HCT116 (cell line): Measurements from ENCODE around the gene PDSS2. TPM values are rescaled to one million over a fixed set of nuclear protein-coding genes. Genes with fewer than 3 reads are reported as not detected.

Experiments used
- ATAC-seq: fragments of 200-7000 bp; cut with Tn5 transposase; 2 replicates; pipeline ENCODE4 v1.9.1; 2020; ENCODE audit warnings: mild to moderate bottlenecking, moderate library complexity
- BruUV-seq: library from RNA; stranded (reverse); fragments of 400-500 nt; replicated peaks from 2 replicates; lab custom pipeline; 2021; lab: Mats Ljungman, UMichigan
- CTCF ChIA-PET: fragments of 300-600 bp; sonication (Branson Sonifier 250); formaldehyde crosslinking; loops from one replicate; lab custom pipeline; 2021; ENCODE audit warnings: antibody characterized with exemption; lab: Charles Lee
- POLR2A ChIA-PET: fragments of 300-600, 350-600 bp; sonication (Branson Sonifier 250); formaldehyde crosslinking; loops from one replicate; lab custom pipeline; 2021; ENCODE audit warnings: antibody characterized with exemption; lab: Charles Lee
- RAD21 ChIA-PET, 2 experiments: fragments of 300-600 bp; sonication (Branson Sonifier 250); formaldehyde crosslinking; loops; one replicate each; lab custom pipeline; 2023; ENCODE audit warnings: low total read pairs in 2 of 2; ENCODE audit not compliant: uncharacterized antibody in 2 of 2, unreplicated experiment in 2 of 2, low non-redundant PET in 1 of 2; lab: Charles Lee
- DNase-seq: peaks from one replicate; pipeline ENCODE4 v3.0.0-alpha.2; 2010; ENCODE audit warnings: low read depth, low spot score
- H2AFZ ChIP-seq: fragments of 200-600 bp; shearing (Covaris generic), sonication (generic); 2 replicates; pipeline ENCODE4 v1.6.1; 2017; ENCODE audit warnings: low read depth, mixed run types, mixed read lengths, antibody characterized with exemption, low read length; ENCODE audit not compliant: poor library complexity, severe bottlenecking
- H3K27ac ChIP-seq: 2 replicates; pipeline ENCODE4 v1.5.1; 2012; ENCODE audit warnings: low read depth, low read length
- H3K27me3 ChIP-seq: fragments of 200-600 bp; sonication (generic); 2 replicates; pipeline ENCODE4 v1.6.1; 2016; ENCODE audit warnings: mixed run types, low read length, mixed read lengths; ENCODE audit not compliant: insufficient read depth
- H3K36me3 ChIP-seq, 2 experiments: fragments of 200-500 bp in 1 of 2; fragments of 200-600 bp in 1 of 2; sonication (Bioruptor generic) in 1 of 2; sonication (generic) in 1 of 2; 2 replicates each; pipeline versions ENCODE4 v1.5.1 to v1.6.1; 2014 to 2016; ENCODE audit warnings: low read length in 2 of 2, inconsistent platforms in 1 of 2, mixed read lengths in 1 of 2, mixed run types in 1 of 2; ENCODE audit not compliant: insufficient read depth in 2 of 2, control insufficient read depth in 1 of 2
- H3K4me1 ChIP-seq, 2 experiments: fragments of 200-600 bp in 1 of 2; sonication (generic) in 1 of 2; 2 replicates each; pipeline versions ENCODE4 v1.5.1 to v1.6.1; 2012 to 2017; ENCODE audit warnings: low read length in 2 of 2, inconsistent platforms in 1 of 2, mild to moderate bottlenecking in 1 of 2, mixed read lengths in 1 of 2, mixed run types in 1 of 2, moderate library complexity in 1 of 2; ENCODE audit not compliant: insufficient read depth in 2 of 2, control insufficient read depth in 1 of 2
- H3K4me2 ChIP-seq: fragments of 200-600 bp; sonication (generic); 2 replicates; pipeline ENCODE4 v1.6.1; 2017; ENCODE audit warnings: mixed run types, low read length, mixed read lengths
- H3K4me3 ChIP-seq, 2 experiments: fragments of 200-600 bp in 1 of 2; sonication (generic) in 1 of 2; replicated peaks in 1 of 2; 2 replicates each; pipeline ENCODE4 v1.5.1; 2011 to 2016; ENCODE audit warnings: low read length in 2 of 2, control low read depth in 1 of 2, low read depth in 1 of 2, mild to moderate bottlenecking in 1 of 2, mixed read lengths in 1 of 2, mixed run types in 1 of 2
- H3K79me2 ChIP-seq: fragments of 200-600 bp; sonication (generic); 2 replicates; pipeline ENCODE4 v1.6.1; 2017; ENCODE audit warnings: mild to moderate bottlenecking, mixed run types, low read length, moderate library complexity, mixed read lengths; ENCODE audit not compliant: insufficient read depth
- H3K9ac ChIP-seq: fragments of 200-600 bp; sonication (generic); 2 replicates; pipeline ENCODE4 v1.6.1; 2016; ENCODE audit warnings: low read length, mixed read lengths
- H3K9me2 ChIP-seq: fragments of 200-600 bp; sonication (generic), shearing (Covaris generic); 2 replicates; pipeline ENCODE4 v1.6.1; 2017; ENCODE audit warnings: mixed run types, mild to moderate bottlenecking, moderate library complexity; ENCODE audit not compliant: insufficient read depth
- H3K9me3 ChIP-seq, 2 experiments: fragments of 200-500 bp in 1 of 2; fragments of 200-600 bp in 1 of 2; sonication (Bioruptor generic) in 1 of 2; sonication (generic) in 1 of 2; 2 replicates each; pipeline ENCODE4 v1.6.1; 2014 to 2017; ENCODE audit warnings: low read length in 2 of 2, mixed read lengths in 2 of 2, inconsistent platforms in 1 of 2, low read depth in 1 of 2, mild to moderate bottlenecking in 1 of 2, mixed run types in 1 of 2, moderate library complexity in 1 of 2; ENCODE audit not compliant: control insufficient read depth in 1 of 2, insufficient read depth in 1 of 2
- H4K20me1 ChIP-seq: fragments of 200-600 bp; sonication (generic), shearing (Covaris generic); 2 replicates; pipeline ENCODE4 v1.6.1; 2017; ENCODE audit warnings: mixed run types, mild to moderate bottlenecking, moderate library complexity; ENCODE audit not compliant: insufficient read depth
- ATF3 ChIP-seq: IDR thresholded peaks from 2 replicates; pipeline ENCODE4 v1.6.1; 2012
- CEBPB ChIP-seq: IDR thresholded peaks from 2 replicates; pipeline ENCODE4 v1.6.1; 2012; ENCODE audit warnings: low read depth
- EGR1 ChIP-seq: IDR thresholded peaks from 2 replicates; pipeline ENCODE4 v1.6.1; 2012; ENCODE audit warnings: low read depth
- EZH2 ChIP-seq: fragments of 200-600 bp; sonication (generic); IDR thresholded peaks from 2 replicates; pipeline ENCODE4 v1.6.1; 2017; ENCODE audit warnings: antibody characterized with exemption, mixed run types
- EZH2phosphoT487 ChIP-seq: fragments of 200-600 bp; IDR thresholded peaks from 2 replicates; pipeline ENCODE4 v1.6.1; 2018; ENCODE audit warnings: antibody characterized with exemption, borderline replicate concordance
- POLR2A ChIP-seq: IDR thresholded peaks from 2 replicates; pipeline ENCODE4 v1.7.0; 2011; ENCODE audit warnings: borderline replicate concordance; ENCODE audit not compliant: insufficient read depth, insufficient read length; ENCODE audit errors: extremely low read depth
- POLR2AphosphoS5 ChIP-seq: IDR thresholded peaks from 2 replicates; pipeline ENCODE4 v1.6.1; 2011; ENCODE audit warnings: mild to moderate bottlenecking, low read depth, low read length, moderate library complexity
- RAD21 ChIP-seq: IDR thresholded peaks from 2 replicates; pipeline ENCODE4 v1.6.1; 2012; ENCODE audit warnings: low read depth, mild to moderate bottlenecking
- REST ChIP-seq: IDR thresholded peaks from 2 replicates; pipeline ENCODE4 v1.6.1; 2012; ENCODE audit warnings: low read depth
- SIN3A ChIP-seq: IDR thresholded peaks from 2 replicates; pipeline ENCODE4 v1.6.1; 2012; ENCODE audit warnings: low read depth
- SP1 ChIP-seq: IDR thresholded peaks from 2 replicates; pipeline ENCODE4 v1.6.1; 2012; ENCODE audit warnings: low read depth
- SRF ChIP-seq: IDR thresholded peaks from 2 replicates; pipeline ENCODE4 v1.6.1; 2012; ENCODE audit warnings: low read depth
- TCF7L2 ChIP-seq: IDR thresholded peaks from 2 replicates; pipeline ENCODE4 v1.7.0; 2011; ENCODE audit warnings: borderline replicate concordance, inconsistent platforms; ENCODE audit not compliant: insufficient read depth, insufficient read length; ENCODE audit errors: extremely low read depth
- YY1 ChIP-seq: IDR thresholded peaks from 2 replicates; pipeline ENCODE4 v1.6.1; 2011; ENCODE audit warnings: low read length, low read depth, moderate library complexity, mild to moderate bottlenecking; ENCODE audit not compliant: insufficient replicate concordance; ENCODE audit errors: extremely low read depth
- ZBTB33 ChIP-seq: IDR thresholded peaks from 2 replicates; pipeline ENCODE4 v1.6.1; 2011; ENCODE audit warnings: mild to moderate bottlenecking, low read length, moderate library complexity; ENCODE audit not compliant: insufficient replicate concordance; ENCODE audit errors: extremely low read depth
- ZFX ChIP-seq: fragments of 450-650 bp; IDR thresholded peaks from 2 replicates; pipeline ENCODE4 v1.6.1; 2017
- ZNF274 ChIP-seq: fragments of 200-500 bp; sonication (Bioruptor generic); IDR thresholded peaks from 2 replicates; pipeline ENCODE4 v1.6.1; 2014; ENCODE audit warnings: mild to moderate bottlenecking, low read depth, low read length, inconsistent platforms
- intact Hi-C: fragments of 100-400 bp; cut with micrococcal nuclease; formaldehyde crosslinking; loops from 2 replicates; pipeline ENCODE4 v1.10.0; 2022
- total RNA-seq: library from RNA; stranded (reverse); gene quantifications from one replicate; pipeline ENCODE4 v1.2.1, GENCODE V29; 2021; ENCODE audit not compliant: unreplicated experiment
- TF ChIP-seq, protein P1 (sequence below), 3 experiments: fragments of 200-600 bp in 1 of 3; sonication (generic) in 1 of 3; IDR thresholded peaks in 2 of 3; conservative IDR thresholded peaks in 1 of 3; 2 replicates each; pipeline ENCODE4 v1.5.1; 2012 to 2017; ENCODE audit warnings: low read depth in 2 of 3, low read length in 2 of 3, antibody characterized with exemption in 1 of 3, borderline replicate concordance in 1 of 3, control low read depth in 1 of 3, mild to moderate bottlenecking in 1 of 3, mixed read lengths in 1 of 3, mixed run types in 1 of 3, moderate library complexity in 1 of 3; ENCODE audit not compliant: insufficient read depth in 1 of 3

Gene PDSS2
- total RNA-seq, 1 experiment from 2014 or later = 12.2 TPM

DNA sequence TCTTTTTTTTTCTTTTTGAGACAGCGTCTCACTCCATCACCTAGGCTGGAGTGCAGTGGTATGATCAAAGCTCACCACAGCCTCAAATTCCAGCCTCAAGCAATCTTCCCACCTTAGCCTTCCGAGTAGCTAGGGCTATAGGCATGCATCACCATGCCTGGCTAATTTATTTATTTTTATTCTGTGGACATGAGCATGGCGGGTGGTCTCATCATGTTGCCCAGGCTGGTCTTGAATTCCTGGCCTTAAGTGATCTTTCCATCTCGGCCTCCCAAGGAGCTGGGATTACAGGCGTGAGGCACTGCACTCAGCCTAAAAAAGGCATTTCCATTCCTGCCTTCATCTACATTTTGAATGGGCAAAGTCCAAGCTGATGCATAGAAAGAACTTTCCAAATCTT is 287.9 kb downstream of the PDSS2 start:
- H3K9me3 ChIP-seq = no peaks in the 10 kb centered on the region
- ChIA-PET CTCF (no interaction called here), RAD21 (no interaction called here), POLR2A (no interaction called here)
- DNase-seq = no peak
- H3K4me3 ChIP-seq = no peak overlapping the region
- H3K4me1 ChIP-seq = no peaks in the 10 kb centered on the region
- H3K36me3 ChIP-seq = no peaks in the 10 kb centered on the region
- H3K79me2 ChIP-seq = no peaks in the 10 kb centered on the region
- H2AFZ ChIP-seq = no peak overlapping the region
- intact Hi-C loops = no loop called here
- H3K9me2 ChIP-seq = no peaks in the 10 kb centered on the region
- no peaks in the 10 kb centered on the region for H3K27me3 ChIP-seq
- no peak overlapping the region for H3K27ac ChIP-seq
- no peak overlapping the region for H3K9ac ChIP-seq
- H3K4me2 ChIP-seq = no peak overlapping the region
- BruUV-seq = no TSS peak
- ATAC-seq = no peak
- H4K20me1 ChIP-seq = no peaks in the 10 kb centered on the region
- TF ChIP-seq SP1 (no peak), SRF (no peak), POLR2A (no peak), EZH2 (no peak), TCF7L2 (no peak), EGR1 (no peak), ATF3 (no peak), ZBTB33 (no peak), EZH2phosphoT487 (no peak), CEBPB (no peak), ZNF274 (no peak), REST (no peak), SIN3A (no peak), ZFX (no peak), RAD21 (no peak), YY1 (no peak), POLR2AphosphoS5 (no peak)
- TF ChIP-seq, protein P1, sequence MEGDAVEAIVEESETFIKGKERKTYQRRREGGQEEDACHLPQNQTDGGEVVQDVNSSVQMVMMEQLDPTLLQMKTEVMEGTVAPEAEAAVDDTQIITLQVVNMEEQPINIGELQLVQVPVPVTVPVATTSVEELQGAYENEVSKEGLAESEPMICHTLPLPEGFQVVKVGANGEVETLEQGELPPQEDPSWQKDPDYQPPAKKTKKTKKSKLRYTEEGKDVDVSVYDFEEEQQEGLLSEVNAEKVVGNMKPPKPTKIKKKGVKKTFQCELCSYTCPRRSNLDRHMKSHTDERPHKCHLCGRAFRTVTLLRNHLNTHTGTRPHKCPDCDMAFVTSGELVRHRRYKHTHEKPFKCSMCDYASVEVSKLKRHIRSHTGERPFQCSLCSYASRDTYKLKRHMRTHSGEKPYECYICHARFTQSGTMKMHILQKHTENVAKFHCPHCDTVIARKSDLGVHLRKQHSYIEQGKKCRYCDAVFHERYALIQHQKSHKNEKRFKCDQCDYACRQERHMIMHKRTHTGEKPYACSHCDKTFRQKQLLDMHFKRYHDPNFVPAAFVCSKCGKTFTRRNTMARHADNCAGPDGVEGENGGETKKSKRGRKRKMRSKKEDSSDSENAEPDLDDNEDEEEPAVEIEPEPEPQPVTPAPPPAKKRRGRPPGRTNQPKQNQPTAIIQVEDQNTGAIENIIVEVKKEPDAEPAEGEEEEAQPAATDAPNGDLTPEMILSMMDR (IDR thresholded peaks at IDR 0.05 in 2 of 3, conservative IDR thresholded peaks at IDR 0.05 in 1 of 3; ENCODE audit: borderline replicate concordance in 1 of 3, insufficient read depth in 1 of 3, low read depth in 2 of 3, low read length in 2 of 3) = no peak
